H1 (cell line): ENCODE results near the gene LMNTD1.

ENCODE experiments used
- ATF3 ChIP-seq: IDR thresholded peaks from 2 replicates; pipeline ENCODE4 v1.6.1; 2011; ENCODE audit warnings: low read depth, mild to moderate bottlenecking, low read length; ENCODE audit not compliant: insufficient read depth
- CBX5 ChIP-seq: fragments of 300-800, 300-1000 bp; sonication (generic); IDR thresholded peaks from 2 replicates; pipeline ENCODE4 v1.7.1; 2016; ENCODE audit warnings: antibody characterized with exemption, low read length, low read depth
- CEBPB ChIP-seq: IDR thresholded peaks from 2 replicates; pipeline ENCODE4 v1.6.1; 2012; ENCODE audit warnings: low read depth, low read length
- CHD2 ChIP-seq: IDR thresholded peaks from 2 replicates; pipeline ENCODE4 v1.6.1; 2012; ENCODE audit warnings: low read length, improper control_type of control experiment
- CTCF ChIP-seq, 3 experiments: IDR thresholded peaks; 1 replicate in 2 of 3; 2 replicates in 1 of 3; pipeline versions ENCODE4 v1.5.1 to v1.6.1; 2011; ENCODE audit warnings: low read length in 3 of 3, mild to moderate bottlenecking in 3 of 3, inconsistent platforms in 2 of 3, low read depth in 1 of 3, moderate library complexity in 1 of 3; ENCODE audit not compliant: insufficient read depth in 1 of 3; ENCODE audit errors: control extremely low read depth in 1 of 3
- EP300 ChIP-seq, 2 experiments: IDR thresholded peaks; 1 replicate in 1 of 2; 2 replicates in 1 of 2; pipeline ENCODE4 v1.6.1; 2011 to 2012; ENCODE audit warnings: low read depth in 2 of 2, low read length in 2 of 2, mild to moderate bottlenecking in 2 of 2, borderline replicate concordance in 1 of 2, inconsistent platforms in 1 of 2, moderate library complexity in 1 of 2
- EZH2 ChIP-seq: fragments of 200-600 bp; sonication (generic); IDR thresholded peaks from 2 replicates; pipeline ENCODE4 v1.7.1; 2012; ENCODE audit warnings: low read depth, mild to moderate bottlenecking, moderate library complexity, low read length, inconsistent platforms; ENCODE audit not compliant: severe bottlenecking
- FOSL1 ChIP-seq: IDR thresholded peaks from 2 replicates; pipeline ENCODE4 v1.6.1; 2011; ENCODE audit warnings: mild to moderate bottlenecking, low read depth, low read length, moderate library complexity; ENCODE audit not compliant: insufficient read depth
- JUND ChIP-seq: IDR thresholded peaks from 2 replicates; pipeline ENCODE4 v1.6.1; 2011; ENCODE audit warnings: mild to moderate bottlenecking, improper control_type of control experiment, low read length
- POLR2A ChIP-seq, 2 experiments: IDR thresholded peaks; 1 replicate in 1 of 2; 2 replicates in 1 of 2; pipeline ENCODE4 v1.6.1; 2011; ENCODE audit warnings: low read depth in 2 of 2, low read length in 2 of 2, mild to moderate bottlenecking in 2 of 2; ENCODE audit errors: control extremely low read depth in 1 of 2
- POLR2AphosphoS5 ChIP-seq: IDR thresholded peaks from 2 replicates; pipeline ENCODE4 v1.6.1; 2011; ENCODE audit warnings: low read depth, low read length
- SP4 ChIP-seq: IDR thresholded peaks from 2 replicates; pipeline ENCODE4 v1.6.1; 2012; ENCODE audit warnings: low read length, inconsistent platforms
- TEAD4 ChIP-seq: IDR thresholded peaks from 2 replicates; pipeline ENCODE4 v1.6.1; 2012; ENCODE audit warnings: low read depth, low read length, inconsistent platforms, mixed read lengths
- ZNF274 ChIP-seq: IDR thresholded peaks from 2 replicates; pipeline ENCODE4 v1.7.0; 2012; ENCODE audit warnings: low read length, borderline replicate concordance; ENCODE audit errors: extremely low read depth

DNA sequence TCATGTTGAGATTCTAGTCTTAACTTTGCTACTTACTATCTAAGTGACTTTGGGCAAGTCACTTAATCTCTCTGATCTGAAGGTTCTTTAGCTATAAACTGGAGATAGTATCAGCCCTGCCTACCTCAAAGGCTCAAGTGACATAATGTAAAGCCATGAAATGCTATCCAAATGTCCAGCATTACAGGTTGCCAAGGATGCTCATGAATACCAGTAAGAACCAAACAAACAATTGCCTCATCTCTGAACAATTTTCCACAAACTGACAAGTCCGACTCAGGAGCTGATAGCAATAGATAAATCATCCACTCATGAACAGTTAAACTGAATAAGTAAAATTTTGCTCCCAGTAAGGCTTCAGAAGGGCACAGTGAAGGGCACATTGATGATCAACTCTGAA lies 51.5 kb downstream of the LMNTD1 start:
- TF ChIP-seq ZNF274 (no peak), CTCF (IDR thresholded peaks at IDR 0.05; ENCODE audit: control extremely low read depth in 1 of 3, insufficient read depth in 1 of 3, low read depth in 1 of 3, low read length in 3 of 3) (no peak), POLR2AphosphoS5 (no peak), CEBPB (no peak), TEAD4 (no peak), POLR2A (IDR thresholded peaks at IDR 0.05; ENCODE audit: control extremely low read depth in 1 of 2, low read depth in 2 of 2, low read length in 2 of 2) (no peak), EZH2 (no peak), JUND (no peak), CHD2 (no peak), ATF3 (no peak), SP4 (no peak), EP300 (IDR thresholded peaks at IDR 0.05; ENCODE audit: borderline replicate concordance in 1 of 2, low read depth in 2 of 2, low read length in 2 of 2) (no peak), FOSL1 (no peak), CBX5 (no peak)
